ENCODE results near the gene TPD52L2. TPM values are rescaled to one million over a fixed set of nuclear protein-coding genes. Genes with fewer than 3 reads are reported as not detected.

Gene TPD52L2
- total RNA-seq, 1 experiment from 2014 or later: 192 TPM

- H3K27ac Mint-ChIP-seq (ENCODE audit: unreplicated experiment): peak overlapping the region; percentile 87
- no peak for DNase-seq
- H3K9me3 Mint-ChIP-seq (ENCODE audit: low read depth, unreplicated experiment): no peaks in the 10 kb centered on the region
- BruUV-seq (replicated peaks): no TSS peak
- H3K4me3 Mint-ChIP-seq (ENCODE audit: low read depth, unreplicated experiment): peak overlapping the region; percentile 26
- no peak for TF ChIP-seq CTCF (IDR thresholded peaks at IDR 0.05; ENCODE audit: unreplicated experiment)
- peaks cover 88% of the 10 kb centered on the region for H3K36me3 Mint-ChIP-seq (ENCODE audit: insufficient read depth, unreplicated experiment)
- H3K4me1 Mint-ChIP-seq (ENCODE audit: low read depth, unreplicated experiment): peaks cover 51% of the 10 kb centered on the region
- intact Hi-C loops (cut with micrococcal nuclease; ENCODE audit: unreplicated experiment): no loop called here
- CTCF ChIA-PET: interaction anchor here (0.6 to 1.3 kb wide), 3 partner anchors 11 to 321 kb away, joined by 6 to 7 read pairs (median 6); partner anchors contain the start of genes ARFRP1 and ZGPAT
- H3K27me3 Mint-ChIP-seq (ENCODE audit: unreplicated experiment): peaks cover 32% of the 10 kb centered on the region
These were observed 5.8 kb upstream of the TPD52L2 start for GRCh38 chr20:63859166-63859699.

GRCh38 chr20:63860325-63861051, 4.6 kb upstream of the TPD52L2 start:
- no peak for TF ChIP-seq CTCF (IDR thresholded peaks at IDR 0.05; ENCODE audit: unreplicated experiment)
- no TSS peak for BruUV-seq (replicated peaks)
- Mint-ChIP-seq H3K4me3 (ENCODE audit: low read depth, unreplicated experiment) (no peak overlapping the region), H3K4me1 (ENCODE audit: low read depth, unreplicated experiment) (peaks cover 51% of the 10 kb centered on the region), H3K36me3 (ENCODE audit: insufficient read depth, unreplicated experiment) (peaks cover 92% of the 10 kb centered on the region), H3K27ac (ENCODE audit: unreplicated experiment) (peak overlapping the region; percentile 29), H3K9me3 (ENCODE audit: low read depth, unreplicated experiment) (no peaks in the 10 kb centered on the region), H3K27me3 (ENCODE audit: unreplicated experiment) (peaks cover 32% of the 10 kb centered on the region)
- intact Hi-C loops (cut with micrococcal nuclease; ENCODE audit: unreplicated experiment): loop anchor here (10.0 kb wide), 1 partner anchor 146 kb away; no protein-coding TSS in a partner anchor
- DNase-seq: no peak
- CTCF ChIA-PET: no interaction called here

- no peak within 1 kb of the TSS for H3K4me3 Mint-ChIP-seq (ENCODE audit: low read depth, unreplicated experiment)
- intact Hi-C loops (cut with micrococcal nuclease; ENCODE audit: unreplicated experiment): loop anchor here (10.0 kb wide), 1 partner anchor 147 kb away; no protein-coding TSS in a partner anchor
- no peak for DNase-seq
- BruUV-seq (replicated peaks): no TSS peak
- peaks cover 92% of the 10 kb centered on the region for H3K36me3 Mint-ChIP-seq (ENCODE audit: insufficient read depth, unreplicated experiment)
- peaks cover 46% of the 10 kb centered on the region for H3K4me1 Mint-ChIP-seq (ENCODE audit: low read depth, unreplicated experiment)
- H3K27ac Mint-ChIP-seq (ENCODE audit: unreplicated experiment): peak within 1 kb of the TSS; percentile 29
- no peak for TF ChIP-seq CTCF (IDR thresholded peaks at IDR 0.05; ENCODE audit: unreplicated experiment)
- H3K9me3 Mint-ChIP-seq (ENCODE audit: low read depth, unreplicated experiment): no peaks in the 10 kb centered on the region
- H3K27me3 Mint-ChIP-seq (ENCODE audit: unreplicated experiment): peaks cover 24% of the 10 kb centered on the region
- CTCF ChIA-PET: no interaction called here
These were observed 3.6 kb upstream of the TPD52L2 start, which contains the start of gene ABHD16B for GRCh38 chr20:63861365-63861934. ABHD16B (plus strand) TSS chr20:63861498; CDS start chr20:63861541, 43 bp downstream.

GRCh38 chr20:63861981-63862901, 2.8 kb upstream of the TPD52L2 start:
- H3K27me3 Mint-ChIP-seq (ENCODE audit: unreplicated experiment): peaks cover 16% of the 10 kb centered on the region
- peaks cover 92% of the 10 kb centered on the region for H3K36me3 Mint-ChIP-seq (ENCODE audit: insufficient read depth, unreplicated experiment)
- no peak overlapping the region for H3K4me3 Mint-ChIP-seq (ENCODE audit: low read depth, unreplicated experiment)
- intact Hi-C loops (cut with micrococcal nuclease; ENCODE audit: unreplicated experiment): loop anchor here (10.0 kb wide), 1 partner anchor 147 kb away; no protein-coding TSS in a partner anchor
- H3K9me3 Mint-ChIP-seq (ENCODE audit: low read depth, unreplicated experiment): no peaks in the 10 kb centered on the region
- H3K27ac Mint-ChIP-seq (ENCODE audit: unreplicated experiment): no peak overlapping the region
- TF ChIP-seq CTCF (IDR thresholded peaks at IDR 0.05; ENCODE audit: unreplicated experiment): no peak
- CTCF ChIA-PET: interaction anchor here (2.1 kb wide), 1 partner anchor 155 kb away, joined by 10 read pairs; the partner anchor contains the start of genes ARFRP1 and ZGPAT
- peaks cover 38% of the 10 kb centered on the region for H3K4me1 Mint-ChIP-seq (ENCODE audit: low read depth, unreplicated experiment)
- no TSS peak for BruUV-seq (replicated peaks)
- DNase-seq: no peak

Data from Calu3 (cell line).